ENCODE results near the gene CTDSPL.

GRCh38 chr3:37938011-37938410 is 76.3 kb downstream of the CTDSPL start:
- TF ChIP-seq CTCF (IDR thresholded peaks at IDR 0.05 in 2 of 3, conservative IDR thresholded peaks at IDR 0.05 in 1 of 3; ENCODE audit: borderline replicate concordance in 1 of 3, insufficient read depth in 1 of 3, low read depth in 2 of 3, low read length in 2 of 3) (no peak), EGR1 (IDR thresholded peaks at IDR 0.05; ENCODE audit: low read depth) (no peak), SP1 (IDR thresholded peaks at IDR 0.05; ENCODE audit: low read depth) (no peak), CEBPB (IDR thresholded peaks at IDR 0.05; ENCODE audit: low read depth) (no peak), ELF1 (IDR thresholded peaks at IDR 0.05; ENCODE audit: borderline replicate concordance, low read depth) (no peak)

Measured in HCT116 (cell line).